ENCODE data around the gene NUP88.

NUP88 gene

GRCh38 chr17:5419356-5419958, at the start of gene NUP88:
NUP88 (minus strand) TSS chr17:5419662; CDS start chr17:5419650, 12 bp downstream.
- TF ChIP-seq Cebpa-rat (IDR thresholded peaks at IDR 0.05): no peak
- Histone ChIP-seq H3K4me3 (peak within 1 kb of the TSS; percentile 80), H3K4me2 (peak within 1 kb of the TSS; percentile 95), H3K9ac (peak within 1 kb of the TSS; percentile 93), H3K36me3 (peaks cover 67% of the 10 kb centered on the region), H3K27me3 (no peaks in the 10 kb centered on the region), H3K4me1 (peaks cover 47% of the 10 kb centered on the region), H3K9me3 (no peaks in the 10 kb centered on the region), H3K27ac (peak within 1 kb of the TSS; percentile 94), H4K20me1 (peaks cover 58% of the 10 kb centered on the region)

- Histone ChIP-seq H3K27ac (peak overlapping the region; percentile 78), H4K20me1 (peaks cover 48% of the 10 kb centered on the region), H3K9me3 (no peaks in the 10 kb centered on the region), H3K4me1 (peaks cover 33% of the 10 kb centered on the region), H3K4me2 (peak overlapping the region; percentile 95), H3K4me3 (peak overlapping the region; percentile 79), H3K36me3 (peaks cover 26% of the 10 kb centered on the region), H3K9ac (peak overlapping the region; percentile 90), H3K27me3 (no peaks in the 10 kb centered on the region)
- TF ChIP-seq Cebpa-rat (IDR thresholded peaks at IDR 0.05): no peak
Observed at GRCh38 chr17:5468075-5468473, 48.6 kb upstream of the NUP88 start.

- peaks cover 30% of the 10 kb centered on the region for H3K36me3 ChIP-seq
- no peak for TF ChIP-seq Cebpa-rat (IDR thresholded peaks at IDR 0.05)
- peaks cover 54% of the 10 kb centered on the region for H4K20me1 ChIP-seq
Observed at GRCh38 chr17:5467416-5467815, 48.0 kb upstream of the NUP88 start.

GRCh38 chr17:5466295-5466694, 46.8 kb upstream of the NUP88 start:
- Histone ChIP-seq H3K9ac (peak overlapping the region; percentile 90; the same call in 1 of the 2 replicates), H3K36me3 (peaks cover 34% of the 10 kb centered on the region), H3K4me3 (peak overlapping the region; percentile 79; the same call in 1 of the 2 replicates), H3K27ac (no peak overlapping the region), H3K9me3 (no peaks in the 10 kb centered on the region), H3K4me1 (peaks cover 33% of the 10 kb centered on the region), H3K27me3 (no peaks in the 10 kb centered on the region), H3K4me2 (peak overlapping the region; percentile 95), H4K20me1 (peaks cover 66% of the 10 kb centered on the region)
- no peak for TF ChIP-seq Cebpa-rat (IDR thresholded peaks at IDR 0.05)

More at GRCh38 chr17:5467416-5467815, 48.0 kb upstream of the NUP88 start:
- H3K4me1 ChIP-seq: peaks cover 33% of the 10 kb centered on the region
- peak overlapping the region; percentile 79 for H3K4me3 ChIP-seq
- no peaks in the 10 kb centered on the region for H3K27me3 ChIP-seq
- H3K9me3 ChIP-seq: no peaks in the 10 kb centered on the region
- H3K27ac ChIP-seq: peak overlapping the region; percentile 78; the same call in 1 of the 2 replicates
- peak overlapping the region; percentile 90 for H3K9ac ChIP-seq
- peak overlapping the region; percentile 95 for H3K4me2 ChIP-seq

- TF ChIP-seq Cebpa-rat (IDR thresholded peaks at IDR 0.05): no peak
- H3K27ac ChIP-seq: no peak overlapping the region
- H3K27me3 ChIP-seq: no peaks in the 10 kb centered on the region
- peaks cover 48% of the 10 kb centered on the region for H3K36me3 ChIP-seq
- H3K4me2 ChIP-seq: peak overlapping the region; percentile 95
- H4K20me1 ChIP-seq: peaks cover 79% of the 10 kb centered on the region
- no peaks in the 10 kb centered on the region for H3K9me3 ChIP-seq
- H3K9ac ChIP-seq: no peak overlapping the region; the same call in 1 of the 2 replicates
- peaks cover 33% of the 10 kb centered on the region for H3K4me1 ChIP-seq
- no peak overlapping the region for H3K4me3 ChIP-seq
Observed at GRCh38 chr17:5464717-5465507, 45.5 kb upstream of the NUP88 start.

- Histone ChIP-seq H3K9me3 (no peaks in the 10 kb centered on the region), H3K27ac (no peak overlapping the region), H3K27me3 (no peaks in the 10 kb centered on the region), H3K4me2 (no peak overlapping the region), H3K36me3 (peaks cover 96% of the 10 kb centered on the region), H3K4me1 (no peaks in the 10 kb centered on the region), H4K20me1 (peaks cover 40% of the 10 kb centered on the region), H3K9ac (no peak overlapping the region), H3K4me3 (no peak overlapping the region)
- no peak for TF ChIP-seq Cebpa-rat (IDR thresholded peaks at IDR 0.05)
Observed at GRCh38 chr17:5446786-5447185, 27.3 kb upstream of the NUP88 start.

- H3K9ac ChIP-seq: no peak overlapping the region
- no peak for TF ChIP-seq Cebpa-rat (IDR thresholded peaks at IDR 0.05)
- H3K27me3 ChIP-seq: no peaks in the 10 kb centered on the region
- H3K4me3 ChIP-seq: no peak overlapping the region
- H3K9me3 ChIP-seq: no peaks in the 10 kb centered on the region
- H3K4me2 ChIP-seq: no peak overlapping the region
- H3K4me1 ChIP-seq: peaks cover 7% of the 10 kb centered on the region
- peaks cover 86% of the 10 kb centered on the region for H3K36me3 ChIP-seq
- no peak overlapping the region for H3K27ac ChIP-seq
- peaks cover 48% of the 10 kb centered on the region for H4K20me1 ChIP-seq
Observed at GRCh38 chr17:5444209-5444608, 24.7 kb upstream of the NUP88 start.

- TF ChIP-seq Cebpa-rat (IDR thresholded peaks at IDR 0.05): no peak
- Histone ChIP-seq H3K36me3 (peaks cover 82% of the 10 kb centered on the region), H3K4me3 (no peak overlapping the region), H3K9ac (no peak overlapping the region), H3K27me3 (no peaks in the 10 kb centered on the region), H3K27ac (no peak overlapping the region), H3K4me1 (peaks cover 8% of the 10 kb centered on the region), H3K4me2 (no peak overlapping the region), H3K9me3 (no peaks in the 10 kb centered on the region), H4K20me1 (peaks cover 48% of the 10 kb centered on the region)
Observed at GRCh38 chr17:5443728-5444127, 24.3 kb upstream of the NUP88 start.

- Histone ChIP-seq H3K4me3 (peak overlapping the region; percentile 95), H3K9ac (peak overlapping the region; percentile 92), H3K9me3 (no peaks in the 10 kb centered on the region), H3K4me2 (peak overlapping the region; percentile 74), H3K27me3 (no peaks in the 10 kb centered on the region), H3K27ac (peak overlapping the region; percentile 90), H3K4me1 (peaks cover 37% of the 10 kb centered on the region), H4K20me1 (peaks cover 68% of the 10 kb centered on the region), H3K36me3 (peaks cover 76% of the 10 kb centered on the region)
- no peak for TF ChIP-seq Cebpa-rat (IDR thresholded peaks at IDR 0.05)
Observed at GRCh38 chr17:5439446-5439764, 19.9 kb upstream of the NUP88 start.

Measured in BLaER1 (cell line).